Measurements from ENCODE around the gene ADGRG6.

GRCh38 chr6:142285235-142286087, 16.3 kb upstream of the ADGRG6 start:
- TF ChIP-seq, protein P1, sequence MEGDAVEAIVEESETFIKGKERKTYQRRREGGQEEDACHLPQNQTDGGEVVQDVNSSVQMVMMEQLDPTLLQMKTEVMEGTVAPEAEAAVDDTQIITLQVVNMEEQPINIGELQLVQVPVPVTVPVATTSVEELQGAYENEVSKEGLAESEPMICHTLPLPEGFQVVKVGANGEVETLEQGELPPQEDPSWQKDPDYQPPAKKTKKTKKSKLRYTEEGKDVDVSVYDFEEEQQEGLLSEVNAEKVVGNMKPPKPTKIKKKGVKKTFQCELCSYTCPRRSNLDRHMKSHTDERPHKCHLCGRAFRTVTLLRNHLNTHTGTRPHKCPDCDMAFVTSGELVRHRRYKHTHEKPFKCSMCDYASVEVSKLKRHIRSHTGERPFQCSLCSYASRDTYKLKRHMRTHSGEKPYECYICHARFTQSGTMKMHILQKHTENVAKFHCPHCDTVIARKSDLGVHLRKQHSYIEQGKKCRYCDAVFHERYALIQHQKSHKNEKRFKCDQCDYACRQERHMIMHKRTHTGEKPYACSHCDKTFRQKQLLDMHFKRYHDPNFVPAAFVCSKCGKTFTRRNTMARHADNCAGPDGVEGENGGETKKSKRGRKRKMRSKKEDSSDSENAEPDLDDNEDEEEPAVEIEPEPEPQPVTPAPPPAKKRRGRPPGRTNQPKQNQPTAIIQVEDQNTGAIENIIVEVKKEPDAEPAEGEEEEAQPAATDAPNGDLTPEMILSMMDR (IDR thresholded peaks at IDR 0.05; ENCODE audit: insufficient read depth, low read length, poor library complexity, severe bottlenecking): no peak
- TF ChIP-seq EZH2phosphoT487 (conservative IDR thresholded peaks at IDR 0.05; ENCODE audit: low read length): no peak
